ENCODE measurements around the gene IRF2BP2. TPM values are rescaled to one million over a fixed set of nuclear protein-coding genes. Genes with fewer than 3 reads are reported as not detected.

IRF2BP2 gene
- total and polyA plus RNA-seq, 7 donors = 53.6 to 116 (median 73.4) TPM

DNA sequence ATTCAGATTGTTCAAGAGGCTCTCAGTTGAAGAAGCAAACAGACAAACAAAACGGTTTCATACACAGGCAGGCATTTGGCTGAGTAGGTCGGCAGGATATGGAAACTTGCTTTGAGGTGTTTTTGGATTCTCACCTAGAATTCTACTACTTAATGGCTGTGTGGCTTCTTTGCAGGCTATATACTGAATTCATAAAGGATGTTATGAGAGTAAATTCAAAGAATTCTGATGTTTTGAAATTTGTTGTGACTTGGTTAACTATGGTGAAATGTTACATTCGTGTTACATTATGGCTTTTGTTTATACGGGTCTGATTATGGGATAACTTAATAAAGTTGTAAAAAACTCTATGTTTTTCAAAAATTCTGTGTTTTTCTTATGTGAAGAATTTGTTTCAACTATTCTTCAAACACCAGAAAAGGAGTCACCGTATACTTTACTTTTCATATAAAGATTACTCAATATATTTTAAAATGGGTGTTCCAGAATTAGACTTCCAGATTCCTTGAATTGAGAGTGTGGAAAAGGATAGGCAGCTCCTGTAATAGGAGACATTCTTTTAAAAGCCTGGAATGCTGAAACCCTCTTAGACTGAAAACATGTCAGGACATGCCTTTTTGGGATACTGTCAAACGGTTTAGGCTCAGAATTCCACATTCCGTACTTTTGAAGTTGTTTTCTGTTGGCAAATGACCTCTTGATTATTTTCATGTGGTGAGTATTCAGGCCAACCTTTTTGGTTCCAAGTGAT lies 8.2 kb upstream of the IRF2BP2 start:
- intact Hi-C loops (cut with DNase I) = loop anchor here in 1 of 2 donors (5.0 kb wide), 1 partner anchor 64 kb away; no protein-coding TSS in a partner anchor

DNA sequence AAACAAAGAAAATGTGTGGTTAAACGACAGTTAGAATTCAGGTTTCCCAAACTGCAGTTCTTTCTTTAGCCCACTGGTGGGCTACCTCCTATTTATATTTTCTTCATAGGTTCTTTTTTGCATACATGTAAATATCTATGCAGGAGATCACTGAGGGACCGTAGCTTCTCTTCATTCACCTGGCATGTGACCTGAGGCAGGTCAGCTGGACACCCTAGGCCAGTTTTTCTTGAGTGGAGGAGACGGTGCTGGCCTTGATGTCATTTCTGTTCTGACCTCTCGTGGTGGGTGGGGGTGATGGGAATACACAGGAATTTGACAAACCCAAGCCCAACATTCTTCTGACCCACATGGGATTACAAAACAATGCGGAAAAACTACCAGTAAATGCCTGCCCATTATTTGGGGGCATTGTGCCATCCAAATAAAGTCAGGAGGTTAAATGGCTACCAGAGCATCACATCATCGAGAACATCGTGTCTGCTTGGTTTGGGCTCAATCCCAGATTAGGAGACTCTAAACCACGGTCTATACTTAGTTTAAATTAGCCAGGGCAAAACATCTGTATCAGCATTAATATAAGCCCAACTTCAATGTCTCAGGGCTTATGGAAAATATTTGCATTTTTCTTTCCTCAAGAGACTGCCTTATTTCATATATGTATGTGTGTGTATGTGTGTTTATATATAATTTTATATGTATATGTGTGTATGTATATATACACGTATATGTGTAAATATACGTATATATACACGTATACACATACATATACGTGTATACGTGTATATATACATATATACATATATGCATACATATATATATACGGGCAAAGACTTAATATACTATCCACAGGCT lies 7.4 kb upstream of the IRF2BP2 start:
- ATAC-seq (no peak), DNase-seq (no peak)
- no peak overlapping the region for H3K4me3 ChIP-seq
- TF ChIP-seq CTCF (IDR thresholded peaks at IDR 0.05) = no peak
- WGBS, 3 donors = 52 to 69% (median 52%) methylated on average over 14 of the region's 14 CpGs
- peak overlapping the region; percentile 70 for H3K27ac ChIP-seq
- H3K27me3 ChIP-seq (ENCODE audit: insufficient read depth in 3 of 3, low read length in 2 of 3) = no peaks in the 10 kb centered on the region
- intact Hi-C loops (cut with DNase I) = loop anchor here in 1 of 2 donors (5.0 kb wide), 1 partner anchor 65 kb away; no protein-coding TSS in a partner anchor
- H3K4me1 ChIP-seq = peaks cover 73% of the 10 kb centered on the region
- H3K9me3 ChIP-seq = no peaks in the 10 kb centered on the region
- no peaks in the 10 kb centered on the region for H3K36me3 ChIP-seq (ENCODE audit: insufficient read depth in 1 of 2, low read depth in 1 of 2)

More for the DNA sequence above, 8.2 kb upstream of the IRF2BP2 start:
- peak in 2 of 4 donors; percentile 4 to 19 for ATAC-seq
- H3K36me3 ChIP-seq (ENCODE audit: insufficient read depth in 1 of 2, low read depth in 1 of 2) = no peaks in the 10 kb centered on the region
- TF ChIP-seq CTCF (IDR thresholded peaks at IDR 0.05) = no peak
- no peak for DNase-seq
- H3K27ac ChIP-seq = peak overlapping the region; percentile 70
- no peaks in the 10 kb centered on the region for H3K9me3 ChIP-seq
- no peaks in the 10 kb centered on the region for H3K27me3 ChIP-seq (ENCODE audit: insufficient read depth in 3 of 3, low read length in 2 of 3)
- WGBS, 3 donors = 24 to 37% (median 25%) methylated on average over 7 of the region's 7 CpGs
- peaks cover 67% of the 10 kb centered on the region for H3K4me1 ChIP-seq
- H3K4me3 ChIP-seq = peak overlapping the region; percentile 1

GRCh38 chr1:234616644-234617043 lies 6.7 kb upstream of the IRF2BP2 start:
- Histone ChIP-seq H3K27ac (peak overlapping the region; percentile 70), H3K36me3 (ENCODE audit: insufficient read depth in 1 of 2, low read depth in 1 of 2) (no peaks in the 10 kb centered on the region), H3K4me1 (peaks cover 76% of the 10 kb centered on the region), H3K9me3 (no peaks in the 10 kb centered on the region), H3K4me3 (no peak overlapping the region), H3K27me3 (ENCODE audit: insufficient read depth in 3 of 3, low read length in 2 of 3) (no peaks in the 10 kb centered on the region)
- no peak for DNase-seq
- intact Hi-C loops (cut with DNase I) = loop anchor here in 1 of 2 donors (5.0 kb wide), 1 partner anchor 66 kb away; no protein-coding TSS in a partner anchor
- 13 to 26% (median 26%) methylated on average over 2 of the region's 2 CpGs for WGBS, 3 donors
- no peak for TF ChIP-seq CTCF (IDR thresholded peaks at IDR 0.05)
- ATAC-seq = no peak

- H3K27ac ChIP-seq = peak overlapping the region; percentile 99
- no peak overlapping the region for H3K4me3 ChIP-seq
- H3K27me3 ChIP-seq (ENCODE audit: insufficient read depth in 3 of 3, low read length in 2 of 3) = no peaks in the 10 kb centered on the region
- no peak for ATAC-seq
- no peak for TF ChIP-seq CTCF (IDR thresholded peaks at IDR 0.05)
- 41 to 60% (median 45%) methylated on average over 2 of the region's 2 CpGs for WGBS, 3 donors
- intact Hi-C loops (cut with DNase I) = loop anchor here (5.0 kb wide), 5 partner anchors 108 to 463 kb away; no protein-coding TSS in a partner anchor
- H3K9me3 ChIP-seq = no peaks in the 10 kb centered on the region
- no peaks in the 10 kb centered on the region for H3K36me3 ChIP-seq (ENCODE audit: insufficient read depth in 1 of 2, low read depth in 1 of 2)
- no peak for DNase-seq
- H3K4me1 ChIP-seq = peaks cover 61% of the 10 kb centered on the region
Observed at GRCh38 chr1:234614081-234614489, 4.1 kb upstream of the IRF2BP2 start.
